Coronary artery (tissue), 2 donors: ENCODE results near the gene SGMS1.

Experiments used
- DNase-seq: peaks from one replicate; pipeline ENCODE4 v3.0.0-alpha.2; 2017; ENCODE audit warnings: low spot score
- H3K27ac ChIP-seq, 2 donors: fragments of 200-600 bp; sonication (generic); one replicate each; pipeline ENCODE4 v1.5.1; 2016 to 2019
- H3K4me3 ChIP-seq: fragments of 200-600 bp; sonication (generic); 2 replicates; pipeline ENCODE4 v1.5.1; 2016; ENCODE audit warnings: mild to moderate bottlenecking, moderate library complexity
- CTCF ChIP-seq: fragments of 200-600 bp; sonication (generic); IDR thresholded peaks from one replicate; pipeline ENCODE4 v1.5.1; 2019; ENCODE audit warnings: antibody characterized with exemption

The SGMS1 gene

GRCh38 chr10:50545846-50546245 lies 77.9 kb downstream of the SGMS1 start:
- no peak overlapping the region for H3K4me3 ChIP-seq
- no peak for TF ChIP-seq CTCF
- no peak overlapping the region for H3K27ac ChIP-seq
- DNase-seq, result no peak

- TF ChIP-seq CTCF, result no peak
- DNase-seq, result no peak
- no peak overlapping the region for H3K4me3 ChIP-seq
- no peak overlapping the region for H3K27ac ChIP-seq
These were observed 78.8 kb downstream of the SGMS1 start for GRCh38 chr10:50544857-50545429.

GRCh38 chr10:50544095-50544856 lies 79.5 kb downstream of the SGMS1 start:
- TF ChIP-seq CTCF, result no peak
- no peak overlapping the region for H3K4me3 ChIP-seq
- no peak overlapping the region for H3K27ac ChIP-seq
- no peak for DNase-seq

GRCh38 chr10:50542871-50543270 lies 80.9 kb downstream of the SGMS1 start:
- no peak overlapping the region for H3K27ac ChIP-seq
- TF ChIP-seq CTCF, result no peak
- H3K4me3 ChIP-seq, result no peak overlapping the region
- no peak for DNase-seq

GRCh38 chr10:50541921-50542320 lies 81.8 kb downstream of the SGMS1 start:
- no peak for TF ChIP-seq CTCF
- Histone ChIP-seq H3K4me3 (no peak overlapping the region), H3K27ac (no peak overlapping the region)
- no peak for DNase-seq

GRCh38 chr10:50541317-50541716 lies 82.4 kb downstream of the SGMS1 start:
- no peak for TF ChIP-seq CTCF
- no peak overlapping the region for H3K27ac ChIP-seq
- no peak for DNase-seq
- H3K4me3 ChIP-seq, result no peak overlapping the region

- no peak overlapping the region for H3K4me3 ChIP-seq
- H3K27ac ChIP-seq, result no peak overlapping the region
- no peak for DNase-seq
- no peak for TF ChIP-seq CTCF
These were observed 83.0 kb downstream of the SGMS1 start for GRCh38 chr10:50540826-50541122.
